A549 (cell line): ENCODE data around the gene PLCD3. TPM values are rescaled to one million over a fixed set of nuclear protein-coding genes. Genes with fewer than 3 reads are reported as not detected.
A peak's percentile ranks its signal among the peaks of the same experiment; 100 is the strongest.

Source experiments
- ATAC-seq, 2 experiments: fragments of 200-7000 bp in 1 of 2; fragments of >200 bp in 1 of 2; cut with Nextera tagmentation in 1 of 2; cut with Tn5 transposase in 1 of 2; 3 replicates each; pipeline versions ENCODE4 v1.8.0 to v1.9.1; 2018 to 2020; ENCODE audit warnings: mild to moderate bottlenecking in 1 of 2, moderate library complexity in 1 of 2
- CTCF ChIA-PET: fragments of 300-600 bp; sonication (Branson Sonifier 250); formaldehyde crosslinking; extraction: SDS; loops from one replicate; lab custom pipeline; 2021; ENCODE audit warnings: antibody characterized with exemption, inconsistent platforms; lab: Yijun Ruan, JAX
- POLR2A ChIA-PET: fragments of 350-600 bp; formaldehyde crosslinking; extraction: SDS; loops from one replicate; lab custom pipeline; 2021; ENCODE audit warnings: antibody characterized with exemption, inconsistent platforms; lab: Yijun Ruan, JAX
- DNase-seq, 2 experiments: peaks; one replicate each; pipeline versions ENCODE4 v3.0.0 to v3.0.0-alpha.2; 2011 to 2016; ENCODE audit warnings: low read depth in 1 of 2, low spot score in 1 of 2
- FAIRE-seq: peaks from 2 replicates; lab custom pipeline; 2011; peaks lifted over from hg19 to GRCh38; lab: Jason Lieb, UNC
- H3K27ac ChIP-seq, 2 experiments: fragments of >200 bp; sonication (Bioruptor Twin); formaldehyde crosslinking; 3 replicates each; pipeline ENCODE4 v1.5.1; 2016 to 2017
- H3K4me1 ChIP-seq: fragments of >200 bp; sonication (Bioruptor Twin); formaldehyde crosslinking; 3 replicates; pipeline ENCODE4 v1.6.1; 2016
- H3K4me2 ChIP-seq: fragments of >200 bp; sonication (Bioruptor Twin); formaldehyde crosslinking; 3 replicates; pipeline ENCODE4 v1.6.1; 2016
- H3K4me3 ChIP-seq: fragments of >200 bp; sonication (Bioruptor Twin); formaldehyde crosslinking; 3 replicates; pipeline ENCODE4 v1.5.1; 2016
- H3K9me3 ChIP-seq: fragments of >200 bp; sonication (Bioruptor Twin); formaldehyde crosslinking; 3 replicates; pipeline ENCODE4 v1.6.1; 2016
- BCL3 ChIP-seq: fragments of >200 bp; sonication (Bioruptor Twin); formaldehyde crosslinking; IDR thresholded peaks from 3 replicates; pipeline ENCODE4 v1.6.1; 2016
- CBX8 ChIP-seq: fragments of 200-600 bp; sonication (generic); IDR thresholded peaks from 2 replicates; pipeline ENCODE4 v1.6.1; 2016
- CEBPB ChIP-seq, 2 experiments: fragments of >200 bp in 1 of 2; sonication (Bioruptor Twin) in 1 of 2; formaldehyde crosslinking in 1 of 2; IDR thresholded peaks; 2 replicates each; pipeline ENCODE4 v1.6.1; 2012 to 2016
- E2F6 ChIP-seq: IDR thresholded peaks from 2 replicates; pipeline ENCODE4 v1.6.1; 2012; ENCODE audit warnings: low read depth, borderline replicate concordance
- EHF ChIP-seq: fragments of 250-450 bp; sonication (Bioruptor Pico); IDR thresholded peaks from 2 replicates; pipeline ENCODE4 v1.5.0; 2020; ENCODE audit warnings: mild to moderate bottlenecking
- ELK1 ChIP-seq: fragments of 150-350 bp; IDR thresholded peaks from 2 replicates; pipeline ENCODE4 v1.6.1; 2014; ENCODE audit warnings: low read depth, mild to moderate bottlenecking, low read length
- FOSL2 ChIP-seq, 2 experiments: fragments of 450-650 bp in 1 of 2; fragments of >200 bp in 1 of 2; sonication (Bioruptor Twin) in 1 of 2; formaldehyde crosslinking; IDR thresholded peaks; 2 replicates each; pipeline versions ENCODE4 v1.5.0 to v1.6.1; 2016 to 2020; ENCODE audit warnings: mild to moderate bottlenecking in 1 of 2, moderate library complexity in 1 of 2
- GATA3 ChIP-seq: IDR thresholded peaks from 2 replicates; pipeline ENCODE4 v1.6.1; 2012; ENCODE audit warnings: borderline replicate concordance
- HEYL ChIP-seq: fragments of 250-450 bp; sonication (Bioruptor Pico); IDR thresholded peaks from 2 replicates; pipeline ENCODE4 v1.8.0; 2021; ENCODE audit warnings: mild to moderate bottlenecking, moderate library complexity
- HOXB13 ChIP-seq: fragments of 250-450 bp; sonication (Bioruptor Pico); IDR thresholded peaks from 2 replicates; pipeline ENCODE4 v1.5.0; 2020; ENCODE audit warnings: low read depth, mild to moderate bottlenecking, moderate library complexity
- JUN ChIP-seq, 2 experiments: fragments of >200 bp; sonication (Bioruptor Twin); formaldehyde crosslinking; IDR thresholded peaks; 2 replicates in 1 of 2; 3 replicates in 1 of 2; pipeline ENCODE4 v1.6.1; 2016 to 2017
- JUNB ChIP-seq: fragments of >200 bp; sonication (Bioruptor Twin); formaldehyde crosslinking; IDR thresholded peaks from 2 replicates; pipeline ENCODE4 v1.6.1; 2016
- KDM1A ChIP-seq: fragments of 200-600 bp; sonication (generic); IDR thresholded peaks from 2 replicates; pipeline ENCODE4 v1.6.1; 2016; ENCODE audit warnings: low read depth, mild to moderate bottlenecking
- MAFK ChIP-seq: fragments of 450-650 bp; IDR thresholded peaks from 2 replicates; pipeline ENCODE4 v1.6.1; 2014; ENCODE audit not compliant: partially characterized antibody
- MYC ChIP-seq: IDR thresholded peaks from 2 replicates; pipeline ENCODE4 v1.6.1; 2012; ENCODE audit warnings: mild to moderate bottlenecking, inconsistent platforms, low read length, improper control_type of control experiment, borderline replicate concordance
- NFE2L2 ChIP-seq: fragments of 150-350 bp; conservative IDR thresholded peaks from 2 replicates; pipeline ENCODE4 v1.6.1; 2014; ENCODE audit warnings: low read length
- NPAS2 ChIP-seq: fragments of 250-450 bp; sonication (Bioruptor Pico); IDR thresholded peaks from 2 replicates; pipeline ENCODE4 v1.8.0; 2022; ENCODE audit warnings: mild to moderate bottlenecking, moderate library complexity, borderline replicate concordance
- PHF8 ChIP-seq: fragments of 200-600 bp; sonication (generic); IDR thresholded peaks from 2 replicates; pipeline ENCODE4 v1.6.1; 2016; ENCODE audit warnings: low read depth, mild to moderate bottlenecking, antibody characterized with exemption, moderate library complexity, borderline replicate concordance
- POLR2A ChIP-seq: IDR thresholded peaks from 2 replicates; pipeline ENCODE4 v1.6.1; 2012; ENCODE audit warnings: mild to moderate bottlenecking, low read length
- RARB ChIP-seq: fragments of 250-450 bp; sonication (Bioruptor Pico); IDR thresholded peaks from 2 replicates; pipeline ENCODE4 v1.8.0; 2021; ENCODE audit warnings: mild to moderate bottlenecking, moderate library complexity
- RNF2 ChIP-seq: fragments of 200-600 bp; sonication (generic); IDR thresholded peaks from 2 replicates; pipeline ENCODE4 v1.6.1; 2016; ENCODE audit warnings: low read depth, mild to moderate bottlenecking, antibody characterized with exemption, moderate library complexity, borderline replicate concordance
- SREBF2 ChIP-seq: fragments of 450-650 bp; IDR thresholded peaks from 2 replicates; pipeline ENCODE4 v1.6.1; 2014; ENCODE audit warnings: mild to moderate bottlenecking, moderate library complexity
- ZC3H11A ChIP-seq: fragments of 450-650 bp; IDR thresholded peaks from 2 replicates; pipeline ENCODE4 v1.6.1; 2014; ENCODE audit warnings: antibody characterized with exemption, mild to moderate bottlenecking
- ZFP36 ChIP-seq: fragments of 450-650 bp; IDR thresholded peaks from 2 replicates; pipeline ENCODE4 v1.6.1; 2014; ENCODE audit warnings: borderline replicate concordance; ENCODE audit not compliant: partially characterized antibody
- ZSCAN20 ChIP-seq: fragments of 250-450 bp; sonication (Bioruptor Pico); IDR thresholded peaks from 2 replicates; pipeline ENCODE4 v1.8.0; 2022; ENCODE audit warnings: mild to moderate bottlenecking, moderate library complexity
- whole genome bisulfite sequencing: methylation state at CpG from one replicate; pipeline ENCODE4 v1.1.6; 2017; ENCODE audit errors: missing lambda C conversion rate; 5-methylcytosine and 5-hydroxymethylcytosine counted together
- polyA plus RNA-seq, 4 experiments: library from polyadenylated mRNA; depleted of rRNA in 3 of 4; stranded (reverse); fragments of >200 nt; fragmentation: RNase III in 1 of 4; extraction: RNeasy Plus Mini Kit Qiagen cat#74134 plus additional on column Dnase treatment in 1 of 4; gene quantifications; 2 replicates in 3 of 4; 3 replicates in 1 of 4; pipeline ENCODE4 v1.2.3, GENCODE V29; 2011 to 2017
- TF ChIP-seq, protein P1 (sequence below): fragments of >200 bp; sonication (Bioruptor Twin); formaldehyde crosslinking; IDR thresholded peaks from 2 replicates; pipeline ENCODE4 v1.6.1; 2016
- TF ChIP-seq, protein P2 (sequence below): IDR thresholded peaks from 2 replicates; pipeline ENCODE4 v1.6.1; 2012

Gene PLCD3
- polyA plus RNA-seq, 2 of the 4 experiments (the other 2 are of a cell fraction): 56.6 to 105 TPM

DNA sequence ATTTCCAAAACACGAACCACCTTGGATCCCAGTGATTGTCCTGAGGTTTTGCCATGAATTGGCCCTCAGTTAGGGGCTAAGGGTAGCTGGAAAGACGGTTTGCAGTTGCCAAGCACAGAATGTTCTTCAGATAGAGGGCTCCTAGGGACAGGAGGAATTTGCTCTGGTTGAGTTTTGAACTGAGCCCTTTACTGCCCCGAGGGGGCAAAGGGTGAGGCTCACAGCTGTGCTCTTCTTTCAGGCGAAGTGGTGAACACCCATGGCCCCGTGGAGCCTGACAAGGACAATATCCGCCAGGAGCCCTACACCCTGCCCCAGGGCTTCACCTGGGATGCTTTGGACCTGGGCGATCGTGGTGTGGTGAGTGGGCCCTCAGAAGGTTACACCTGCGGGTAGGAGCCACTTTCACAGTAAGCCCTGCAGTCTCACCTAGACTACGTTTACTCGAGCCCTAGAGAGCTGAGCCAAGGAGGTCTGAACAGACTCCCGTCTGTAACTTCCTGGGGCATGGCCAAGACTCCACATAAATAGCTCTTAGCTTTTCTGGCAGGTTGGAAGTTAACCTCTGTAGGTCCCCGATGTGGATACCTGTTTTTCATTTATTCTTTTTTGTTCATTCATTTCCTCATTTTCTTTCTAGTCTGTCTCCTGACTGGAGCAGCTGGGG lies 38.7 kb downstream of the PLCD3 start:
- ATAC-seq: peak; percentile 3 to 5; a peak in 3 of 6 replicates
- Histone ChIP-seq H3K27ac (peak overlapping the region; percentile 77 to 91), H3K4me3 (no peak overlapping the region), H3K9me3 (no peaks in the 10 kb centered on the region)
- CTCF ChIA-PET: interaction anchor here (0.6 to 30.6 kb wide), 14 partner anchors 11 to 318 kb away, joined by 3 to 742 read pairs (median 5); partner anchors contain the start of genes ACBD4 and PLCD3
- 60% methylated on average over 13 of the region's 13 CpGs for WGBS
- TF ChIP-seq CBX8 (no peak), ZFP36 (no peak), HEYL (CRISPR knock-in tag) (no peak), ZC3H11A (no peak), HOXB13 (CRISPR knock-in tag) (no peak), KDM1A (no peak), POLR2A (no peak), PHF8 (no peak), RARB (CRISPR knock-in tag) (no peak), SREBF2 (no peak), ELK1 (no peak), RNF2 (no peak), GATA3 (no peak), EHF (CRISPR knock-in tag) (no peak)
- TF ChIP-seq, protein P1, sequence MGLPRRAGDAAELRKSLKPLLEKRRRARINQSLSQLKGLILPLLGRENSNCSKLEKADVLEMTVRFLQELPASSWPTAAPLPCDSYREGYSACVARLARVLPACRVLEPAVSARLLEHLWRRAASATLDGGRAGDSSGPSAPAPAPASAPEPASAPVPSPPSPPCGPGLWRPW: no peak
- TF ChIP-seq, all 56 proteins: peak for 0
- POLR2A ChIA-PET: interaction anchor here (1.1 to 1.5 kb wide), 4 partner anchors 32 to 54 kb away, joined by 3 to 8 read pairs (median 4); partner anchors contain the start of genes HEXIM1 and NMT1
- peak overlapping the region; percentile 63 for H3K4me2 ChIP-seq
- DNase-seq (no peak), FAIRE-seq (no peak)
- H3K4me1 ChIP-seq: peaks cover 48% of the 10 kb centered on the region

DNA sequence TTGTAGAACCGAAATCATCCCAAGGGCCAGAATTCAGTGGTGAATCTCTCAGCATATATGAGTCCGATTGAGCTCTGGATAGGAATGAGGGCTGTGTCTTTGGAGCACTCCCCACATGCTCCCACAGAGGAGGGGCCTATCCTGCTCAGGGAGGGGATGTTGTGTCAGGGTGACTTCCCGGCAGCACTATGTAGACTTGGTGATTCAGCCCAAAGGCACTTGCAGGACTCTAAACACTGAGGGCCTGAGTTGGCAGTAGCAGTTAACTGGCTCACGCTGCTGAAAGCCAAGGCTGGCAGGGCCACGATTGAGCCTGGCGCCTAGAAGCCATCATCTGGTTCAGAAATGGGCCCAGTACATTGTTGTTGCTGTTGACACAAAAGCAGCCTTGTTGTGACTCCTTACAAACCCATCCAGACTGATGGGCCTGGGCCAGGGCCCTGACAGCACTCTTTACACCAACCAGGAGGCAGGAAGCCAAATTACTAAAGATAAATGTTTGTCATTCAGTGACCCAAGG lies 39.3 kb downstream of the PLCD3 start:
- ATAC-seq (peak; percentile 95 to 97), DNase-seq (peak; percentile 94 to 99), FAIRE-seq (peak; percentile 99)
- Histone ChIP-seq H3K4me1 (peaks cover 45% of the 10 kb centered on the region), H3K4me3 (no peak overlapping the region), H3K27ac (peak overlapping the region; percentile 77 to 91), H3K9me3 (no peaks in the 10 kb centered on the region), H3K4me2 (peak overlapping the region; percentile 63)
- ChIA-PET POLR2A (interaction anchor here (1.1 to 1.5 kb wide), 3 partner anchors 32 to 55 kb away, joined by 3 to 8 read pairs (median 3); partner anchors contain the start of genes HEXIM1 and NMT1), CTCF (interaction anchor here (1.0 to 30.6 kb wide), 10 partner anchors 11 to 317 kb away, joined by 3 to 742 read pairs (median 5); partner anchors contain the start of genes ACBD4 and PLCD3)
- no peak for TF ChIP-seq ZSCAN20 (CRISPR knock-in tag)
- peak; percentile 66 for TF ChIP-seq MAFK
- no peak for TF ChIP-seq BCL3
- TF ChIP-seq MYC: no peak
- 0 out of 5 replicates have a peak, but pooled peaks have one; percentile 16 to 22 for TF ChIP-seq JUN (IDR thresholded peaks at IDR 0.05)
- TF ChIP-seq NFE2L2: 0 out of 2 replicates have a peak, but pooled peaks have one; percentile 12
- TF ChIP-seq GATA3: peak; percentile 32; the same call in 1 of the 2 replicates
- peak; percentile 35; the same call in 1 of the 2 replicates for TF ChIP-seq JUNB
- TF ChIP-seq CEBPB (IDR thresholded peaks at IDR 0.05): 0 out of 4 replicates have a peak, but pooled peaks of 1 of the 2 experiments have one; percentile 19
- peak; percentile 50 for TF ChIP-seq FOSL2 (IDR thresholded peaks at IDR 0.05)
- peak; percentile 91 for TF ChIP-seq FOSL2 (CRISPR knock-in tag; IDR thresholded peaks at IDR 0.05)
- no peak for TF ChIP-seq NPAS2 (CRISPR knock-in tag)
- TF ChIP-seq, protein P2, sequence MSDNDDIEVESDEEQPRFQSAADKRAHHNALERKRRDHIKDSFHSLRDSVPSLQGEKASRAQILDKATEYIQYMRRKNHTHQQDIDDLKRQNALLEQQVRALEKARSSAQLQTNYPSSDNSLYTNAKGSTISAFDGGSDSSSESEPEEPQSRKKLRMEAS: peak; percentile 90
- 0 out of 2 replicates have a peak, but pooled peaks have one; percentile 34 for TF ChIP-seq E2F6
- WGBS: 7% methylated on average over 6 of the region's 6 CpGs
